Measurements from ENCODE around the gene SLA2.

DNA sequence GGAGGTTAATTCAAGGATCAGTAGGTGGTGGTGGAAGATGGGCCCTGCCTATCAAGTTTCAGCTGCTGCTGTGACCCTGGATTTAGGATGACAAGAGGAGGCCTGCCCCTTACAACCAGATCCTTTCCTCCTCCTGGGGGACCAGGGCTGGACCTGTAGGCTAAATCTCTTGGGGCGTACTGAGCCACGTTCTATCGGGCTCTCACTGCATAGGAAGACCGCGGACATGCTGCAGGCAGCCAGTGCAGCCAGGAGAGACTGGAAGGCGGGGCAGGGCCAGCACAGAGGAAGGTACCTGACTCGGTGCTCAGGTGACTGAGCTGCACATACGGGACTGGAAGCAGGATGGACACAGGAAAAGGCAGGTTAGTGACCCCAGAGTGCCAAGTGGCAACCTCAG, 8.5 kb upstream of the SLA2 start:
- no peak for TF ChIP-seq RAD21 (IDR thresholded peaks at IDR 0.05 in 1 of 2, conservative IDR thresholded peaks at IDR 0.05 in 1 of 2; ENCODE audit: low read depth in 2 of 2, low read length in 2 of 2)
- no peak for TF ChIP-seq TAF1 (IDR thresholded peaks at IDR 0.05; ENCODE audit: low read depth, low read length)
- TF ChIP-seq, protein P1, sequence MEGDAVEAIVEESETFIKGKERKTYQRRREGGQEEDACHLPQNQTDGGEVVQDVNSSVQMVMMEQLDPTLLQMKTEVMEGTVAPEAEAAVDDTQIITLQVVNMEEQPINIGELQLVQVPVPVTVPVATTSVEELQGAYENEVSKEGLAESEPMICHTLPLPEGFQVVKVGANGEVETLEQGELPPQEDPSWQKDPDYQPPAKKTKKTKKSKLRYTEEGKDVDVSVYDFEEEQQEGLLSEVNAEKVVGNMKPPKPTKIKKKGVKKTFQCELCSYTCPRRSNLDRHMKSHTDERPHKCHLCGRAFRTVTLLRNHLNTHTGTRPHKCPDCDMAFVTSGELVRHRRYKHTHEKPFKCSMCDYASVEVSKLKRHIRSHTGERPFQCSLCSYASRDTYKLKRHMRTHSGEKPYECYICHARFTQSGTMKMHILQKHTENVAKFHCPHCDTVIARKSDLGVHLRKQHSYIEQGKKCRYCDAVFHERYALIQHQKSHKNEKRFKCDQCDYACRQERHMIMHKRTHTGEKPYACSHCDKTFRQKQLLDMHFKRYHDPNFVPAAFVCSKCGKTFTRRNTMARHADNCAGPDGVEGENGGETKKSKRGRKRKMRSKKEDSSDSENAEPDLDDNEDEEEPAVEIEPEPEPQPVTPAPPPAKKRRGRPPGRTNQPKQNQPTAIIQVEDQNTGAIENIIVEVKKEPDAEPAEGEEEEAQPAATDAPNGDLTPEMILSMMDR (IDR thresholded peaks at IDR 0.05; ENCODE audit: control extremely low read depth in 1 of 3, insufficient read depth in 1 of 3, low read depth in 1 of 3, low read length in 3 of 3) = no peak
- TF ChIP-seq MAFK (IDR thresholded peaks at IDR 0.05; ENCODE audit: low read depth, low read length) = no peak
- TF ChIP-seq, protein P2, sequence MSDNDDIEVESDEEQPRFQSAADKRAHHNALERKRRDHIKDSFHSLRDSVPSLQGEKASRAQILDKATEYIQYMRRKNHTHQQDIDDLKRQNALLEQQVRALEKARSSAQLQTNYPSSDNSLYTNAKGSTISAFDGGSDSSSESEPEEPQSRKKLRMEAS (IDR thresholded peaks at IDR 0.05) = no peak
